Left lung (tissue), 10 donors: ENCODE measurements around the gene NMRAL1. TPM values are rescaled to one million over a fixed set of nuclear protein-coding genes. Genes with fewer than 3 reads are reported as not detected.

Source experiments
- ATAC-seq: fragments of 200-7000 bp; cut with Tn5 transposase; one replicate; pipeline ENCODE4 v1.9.1; 2020; ENCODE audit warnings: moderate library complexity
- DNase-seq, 4 donors: peaks; one replicate each; pipeline ENCODE4 v3.0.0-alpha.2; 2013 to 2020
- H3K27ac ChIP-seq, 2 donors: fragments of 200-600 bp; sonication (generic) in 1 of 2; one replicate each; pipeline versions ENCODE4 v1.5.0 to v1.8.0; 2020 to 2021
- H3K27me3 ChIP-seq, 2 donors: fragments of 200-600 bp; sonication (generic) in 1 of 2; one replicate each; pipeline versions ENCODE4 v1.5.0 to v1.8.0; 2020 to 2021
- H3K36me3 ChIP-seq, 2 donors: fragments of 200-600 bp; sonication (generic) in 1 of 2; one replicate each; pipeline versions ENCODE4 v1.5.0 to v1.8.0; 2020 to 2021
- H3K4me1 ChIP-seq, 2 donors: fragments of 200-600 bp; one replicate each; pipeline ENCODE4 v1.8.0; 2021
- H3K4me3 ChIP-seq, 2 donors: fragments of 200-600 bp; sonication (generic) in 1 of 2; one replicate each; pipeline versions ENCODE4 v1.5.0 to v1.8.0; 2020 to 2021; ENCODE audit warnings: mild to moderate bottlenecking in 1 of 2
- H3K9me3 ChIP-seq, 2 donors: fragments of 200-600 bp; sonication (generic) in 1 of 2; one replicate each; pipeline versions ENCODE4 v1.5.0 to v1.8.0; 2020 to 2021
- CTCF ChIP-seq, 2 donors: fragments of 200-600 bp; sonication (generic) in 1 of 2; IDR thresholded peaks; one replicate each; pipeline versions ENCODE4 v1.5.0 to v1.8.0; 2021; ENCODE audit warnings: antibody characterized with exemption in 2 of 2
- intact Hi-C, 2 donors: fragments of 100-400 bp; cut with DNase I; formaldehyde crosslinking; loops; one replicate each; pipeline versions ENCODE4 v1.11.2 to v1.14.2; 2022
- polyA plus RNA-seq, 6 donors: library from polyadenylated mRNA; unstranded; fragments of 120-200 nt; gene quantifications; one replicate each; pipeline ENCODE4 v1.2.1, GENCODE V29; 2013; ENCODE audit not compliant: insufficient read length in 6 of 6
- total RNA-seq, 2 donors: library from RNA; stranded (reverse); fragmentation: NEBNext Ultra II Directional; extraction: Animal tissue kit (Norgen Biotek cat#: 25700); gene quantifications; one replicate each; pipeline ENCODE4 v1.2.1, GENCODE V29; 2021
- donor health status: DM: no; HTN: yes; CAD: no.
- donor health status: DM: no; HTN: no; CAD: no.

Gene NMRAL1
- total and polyA plus RNA-seq, 8 donors = 31.4 to 50.0 (median 38.9) TPM

GRCh38 chr16:4510747-4511426 is 36.5 kb upstream of the NMRAL1 start:
- no peaks in the 10 kb centered on the region for H3K27me3 ChIP-seq
- no peak overlapping the region for H3K4me3 ChIP-seq
- TF ChIP-seq CTCF (IDR thresholded peaks at IDR 0.05) = no peak
- ATAC-seq (no peak), DNase-seq (no peak)
- intact Hi-C loops = loop anchor here in 1 of 2 donors (10.0 kb wide), 1 partner anchor 74 kb away; no protein-coding TSS in a partner anchor
- no peaks in the 10 kb centered on the region for H3K9me3 ChIP-seq
- no peak overlapping the region for H3K27ac ChIP-seq
- H3K4me1 ChIP-seq = peaks cover 24 to 55% of the 10 kb centered on the region in 2 donors
- peaks cover 5 to 70% of the 10 kb centered on the region in 2 donors for H3K36me3 ChIP-seq

GRCh38 chr16:4510131-4510530 is 35.7 kb upstream of the NMRAL1 start:
- intact Hi-C loops = loop anchor here in 1 of 2 donors (10.0 kb wide), 1 partner anchor 75 kb away; no protein-coding TSS in a partner anchor
- no peaks in the 10 kb centered on the region for H3K9me3 ChIP-seq
- H3K27ac ChIP-seq = no peak overlapping the region
- peaks cover 5 to 70% of the 10 kb centered on the region in 2 donors for H3K36me3 ChIP-seq
- H3K4me3 ChIP-seq = no peak overlapping the region
- H3K27me3 ChIP-seq = no peaks in the 10 kb centered on the region
- no peak for TF ChIP-seq CTCF (IDR thresholded peaks at IDR 0.05)
- DNase-seq = no peak
- no peak for ATAC-seq
- H3K4me1 ChIP-seq = peaks cover 21 to 55% of the 10 kb centered on the region in 2 donors

- ATAC-seq = no peak
- Histone ChIP-seq H3K27ac (no peak overlapping the region), H3K9me3 (no peaks in the 10 kb centered on the region), H3K4me1 (peaks cover 15 to 55% of the 10 kb centered on the region in 2 donors), H3K27me3 (no peaks in the 10 kb centered on the region), H3K36me3 (peaks cover 5 to 70% of the 10 kb centered on the region in 2 donors), H3K4me3 (no peak overlapping the region)
- DNase-seq = no peak
- TF ChIP-seq CTCF (IDR thresholded peaks at IDR 0.05) = no peak
- intact Hi-C loops = loop anchor here in 1 of 2 donors (5.0 kb wide), 1 partner anchor 38 kb away; no protein-coding TSS in a partner anchor
These were observed 35.0 kb upstream of the NMRAL1 start for GRCh38 chr16:4509420-4509819.

GRCh38 chr16:4508806-4509205 is 34.4 kb upstream of the NMRAL1 start:
- no peaks in the 10 kb centered on the region for H3K9me3 ChIP-seq
- TF ChIP-seq CTCF (IDR thresholded peaks at IDR 0.05) = no peak
- intact Hi-C loops = loop anchor here in 1 of 2 donors (5.0 kb wide), 1 partner anchor 38 kb away; no protein-coding TSS in a partner anchor
- ATAC-seq (no peak), DNase-seq (no peak)
- H3K4me1 ChIP-seq = peaks cover 9 to 55% of the 10 kb centered on the region in 2 donors
- no peak overlapping the region for H3K27ac ChIP-seq
- peaks cover 5 to 70% of the 10 kb centered on the region in 2 donors for H3K36me3 ChIP-seq
- H3K27me3 ChIP-seq = no peaks in the 10 kb centered on the region
- no peak overlapping the region for H3K4me3 ChIP-seq

- intact Hi-C loops = loop anchor here in 1 of 2 donors (5.0 kb wide), 1 partner anchor 40 kb away; no protein-coding TSS in a partner anchor
- no peak for ATAC-seq
- no peak for TF ChIP-seq CTCF (IDR thresholded peaks at IDR 0.05)
- Histone ChIP-seq H3K36me3 (peaks cover 5 to 60% of the 10 kb centered on the region in 2 donors), H3K27me3 (no peaks in the 10 kb centered on the region), H3K4me1 (peaks cover 2 to 47% of the 10 kb centered on the region in 2 donors), H3K4me3 (no peak overlapping the region), H3K27ac (no peak overlapping the region), H3K9me3 (no peaks in the 10 kb centered on the region)
- no peak for DNase-seq
These were observed 33.3 kb upstream of the NMRAL1 start for GRCh38 chr16:4507588-4508345.
